Fibroblast of lung (primary cell): ENCODE results near the gene PGAP1. TPM values are rescaled to one million over a fixed set of nuclear protein-coding genes. Genes with fewer than 3 reads are reported as not detected.

Experiments
- DNase-seq, 2 donors: peaks; one replicate each; pipeline versions ENCODE4 v3.0.0 to v3.0.0-alpha.2; 2010; ENCODE audit warnings: low read depth in 2 of 2
- H2AFZ ChIP-seq: 2 replicates; pipeline ENCODE4 v1.5.1; 2012; ENCODE audit warnings: low read length, control low read depth, inconsistent platforms
- H3K27ac ChIP-seq: 2 replicates; pipeline ENCODE4 v1.5.1; 2011; ENCODE audit warnings: low read length, control low read depth; ENCODE audit not compliant: insufficient read depth
- H3K27me3 ChIP-seq: 2 replicates; pipeline ENCODE4 v1.5.1; 2011; ENCODE audit warnings: mild to moderate bottlenecking, low read length; ENCODE audit not compliant: control insufficient read depth, insufficient read depth
- H3K36me3 ChIP-seq: 2 replicates; pipeline ENCODE4 v1.5.1; 2011; ENCODE audit warnings: low read length; ENCODE audit not compliant: control insufficient read depth, insufficient read depth
- H3K4me1 ChIP-seq: 2 replicates; pipeline ENCODE4 v1.5.1; 2011; ENCODE audit warnings: low read length; ENCODE audit not compliant: control insufficient read depth, insufficient read depth; ENCODE audit errors: extremely low read depth
- H3K4me2 ChIP-seq: 2 replicates; pipeline ENCODE4 v1.5.1; 2011; ENCODE audit warnings: low read length, control low read depth; ENCODE audit not compliant: insufficient read depth; ENCODE audit errors: extremely low read depth
- H3K4me3 ChIP-seq, 4 experiments: fragments of 200-600 bp in 1 of 4; sonication (generic) in 1 of 4; replicated peaks in 1 of 4; 2 replicates each; pipeline ENCODE4 v1.5.1; 2011 to 2016; ENCODE audit warnings: low read length in 4 of 4, low read depth in 3 of 4, mild to moderate bottlenecking in 3 of 4, control low read depth in 2 of 4, inconsistent platforms in 1 of 4, mixed read lengths in 1 of 4; ENCODE audit not compliant: insufficient read depth in 1 of 4; ENCODE audit errors: control extremely low read depth in 1 of 4
- H3K79me2 ChIP-seq: 2 replicates; pipeline ENCODE4 v1.5.1; 2012; ENCODE audit warnings: mild to moderate bottlenecking, low read length, inconsistent platforms; ENCODE audit not compliant: control insufficient read depth, insufficient read depth
- H3K9ac ChIP-seq: 2 replicates; pipeline ENCODE4 v1.5.1; 2011; ENCODE audit warnings: mild to moderate bottlenecking, low read length, control low read depth; ENCODE audit not compliant: insufficient read depth
- H3K9me3 ChIP-seq: 2 replicates; pipeline ENCODE4 v1.5.1; 2012; ENCODE audit warnings: low read depth, low read length; ENCODE audit not compliant: control insufficient read depth, insufficient read depth
- H4K20me1 ChIP-seq: 2 replicates; pipeline ENCODE4 v1.5.1; 2011; ENCODE audit warnings: low read length; ENCODE audit not compliant: control insufficient read depth, insufficient read depth; ENCODE audit errors: extremely low read depth
- CTCF ChIP-seq, 2 donors: IDR thresholded peaks in 1 of 2; conservative IDR thresholded peaks in 1 of 2; 1 replicate in 1 of 2; 2 replicates in 1 of 2; pipeline ENCODE4 v1.5.1; 2011 to 2012; ENCODE audit warnings: low read length in 2 of 2, control low read depth in 1 of 2, inconsistent platforms in 1 of 2, low read depth in 1 of 2, mild to moderate bottlenecking in 1 of 2
- EZH2 ChIP-seq: IDR thresholded peaks from 2 replicates; pipeline ENCODE4 v1.5.1; 2012; ENCODE audit warnings: low read length, control low read depth, mild to moderate bottlenecking; ENCODE audit errors: missing control alignments
- polyA plus RNA-seq, 2 donors: library from polyadenylated mRNA; depleted of rRNA in 1 of 2; stranded (reverse) in 1 of 2; unstranded in 1 of 2; fragments of >200 nt; gene quantifications; 2 replicates each; pipeline ENCODE4 v1.2.1, GENCODE V29; 2011 to 2012; ENCODE audit warnings: missing spikeins in 1 of 2
- total RNA-seq: library from RNA; depleted of rRNA; stranded (reverse); fragments of >200 nt; gene quantifications from 2 replicates; pipeline ENCODE4 v1.2.1, GENCODE V29; 2014

PGAP1 gene
- total and polyA plus RNA-seq, 2 donors (not counting 1 experiment from before 2014, with no cell fraction given): 7.0 to 12.1 TPM

- no peaks in the 10 kb centered on the region for H3K9me3 ChIP-seq
- H3K27me3 ChIP-seq: no peaks in the 10 kb centered on the region
- H3K27ac ChIP-seq: no peak overlapping the region
- H3K9ac ChIP-seq: no peak overlapping the region
- H2AFZ ChIP-seq: no peak overlapping the region
- H4K20me1 ChIP-seq: no peaks in the 10 kb centered on the region
- H3K79me2 ChIP-seq: no peaks in the 10 kb centered on the region
- DNase-seq: no peak
- H3K36me3 ChIP-seq: no peaks in the 10 kb centered on the region
- H3K4me3 ChIP-seq: no peak overlapping the region
- H3K4me1 ChIP-seq: no peaks in the 10 kb centered on the region
- no peak for TF ChIP-seq CTCF (conservative IDR thresholded peaks at IDR 0.05 in 1 of 2, IDR thresholded peaks at IDR 0.05 in 1 of 2; ENCODE audit: low read depth in 1 of 2, low read length in 2 of 2)
- no peak for TF ChIP-seq EZH2
- H3K4me2 ChIP-seq: no peak overlapping the region
Measured at GRCh38 chr2:196840171-196840570, 86.3 kb downstream of the PGAP1 start.

- H3K9ac ChIP-seq: no peak overlapping the region
- no peak for TF ChIP-seq EZH2
- no peak for TF ChIP-seq CTCF (conservative IDR thresholded peaks at IDR 0.05 in 1 of 2, IDR thresholded peaks at IDR 0.05 in 1 of 2; ENCODE audit: low read depth in 1 of 2, low read length in 2 of 2)
- no peak overlapping the region for H3K27ac ChIP-seq
- H2AFZ ChIP-seq: no peak overlapping the region
- no peak for DNase-seq
- H3K4me1 ChIP-seq: no peaks in the 10 kb centered on the region
- H3K4me2 ChIP-seq: no peak overlapping the region
- H3K27me3 ChIP-seq: no peaks in the 10 kb centered on the region
- H3K9me3 ChIP-seq: no peaks in the 10 kb centered on the region
- no peak overlapping the region for H3K4me3 ChIP-seq
- H4K20me1 ChIP-seq: no peaks in the 10 kb centered on the region
- no peaks in the 10 kb centered on the region for H3K36me3 ChIP-seq
- no peaks in the 10 kb centered on the region for H3K79me2 ChIP-seq
Measured at GRCh38 chr2:196839574-196839973, 86.9 kb downstream of the PGAP1 start.

- Histone ChIP-seq H3K79me2 (no peaks in the 10 kb centered on the region), H3K27me3 (no peaks in the 10 kb centered on the region), H3K9me3 (no peaks in the 10 kb centered on the region), H3K4me1 (no peaks in the 10 kb centered on the region), H4K20me1 (no peaks in the 10 kb centered on the region), H3K36me3 (no peaks in the 10 kb centered on the region), H3K9ac (no peak overlapping the region), H3K27ac (no peak overlapping the region), H3K4me3 (no peak overlapping the region), H3K4me2 (peak overlapping the region; percentile 10), H2AFZ (no peak overlapping the region)
- DNase-seq: peak; percentile 8 to 38
- no peak for TF ChIP-seq CTCF (conservative IDR thresholded peaks at IDR 0.05 in 1 of 2, IDR thresholded peaks at IDR 0.05 in 1 of 2; ENCODE audit: low read depth in 1 of 2, low read length in 2 of 2)
- no peak for TF ChIP-seq EZH2
Measured at GRCh38 chr2:196836440-196836839, 90.1 kb downstream of the PGAP1 start.
